Non-pigmented ciliary epithelial cell (primary cell): ENCODE data around the gene PAK2.
A peak's percentile ranks its signal among the peaks of the same experiment; 100 is the strongest.
"Not testable (repeated sequence)": the region's sequence is repeated elsewhere in the genome, so short reads cannot be mapped to it uniquely, and the experiment has no call there.

Source experiments
- DNase-seq: peaks from one replicate; pipeline ENCODE4 v3.0.0-alpha.2; 2010; ENCODE audit warnings: low read depth

Gene PAK2

DNA sequence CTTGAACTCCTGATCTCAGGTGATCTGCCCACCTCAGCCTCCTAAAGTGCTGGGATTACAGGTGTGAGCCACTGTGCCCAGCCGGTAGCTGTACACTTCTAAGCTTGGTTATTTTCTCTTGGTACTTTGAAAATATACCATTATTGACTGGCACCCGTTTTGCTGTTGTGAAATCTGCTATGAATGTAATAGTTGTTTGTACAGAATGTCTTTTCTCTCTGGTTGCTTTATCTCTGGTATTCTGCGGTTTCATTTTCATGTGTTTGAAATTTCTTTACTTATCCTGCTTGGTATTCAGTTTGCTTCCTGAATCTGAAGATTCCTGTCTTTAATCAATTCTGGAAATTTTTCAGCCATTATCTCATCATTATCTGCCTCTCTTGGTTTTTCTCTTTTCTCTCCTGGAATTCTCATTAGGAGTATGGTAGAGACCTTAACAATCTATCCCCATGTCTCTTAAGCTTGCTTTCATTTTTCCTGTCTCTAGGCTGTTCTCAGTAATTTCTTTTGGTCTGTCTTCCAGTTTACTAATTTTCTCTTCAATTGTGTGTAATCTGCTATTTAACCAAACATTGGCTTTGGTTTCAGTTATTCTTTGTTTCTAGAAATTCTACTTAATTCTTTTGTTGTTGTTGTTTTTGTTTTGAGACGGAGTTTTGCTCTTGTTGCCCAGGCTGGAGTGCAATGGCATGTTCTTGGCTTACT, 2.8 kb upstream of the PAK2 start:
- no peak for DNase-seq

DNA sequence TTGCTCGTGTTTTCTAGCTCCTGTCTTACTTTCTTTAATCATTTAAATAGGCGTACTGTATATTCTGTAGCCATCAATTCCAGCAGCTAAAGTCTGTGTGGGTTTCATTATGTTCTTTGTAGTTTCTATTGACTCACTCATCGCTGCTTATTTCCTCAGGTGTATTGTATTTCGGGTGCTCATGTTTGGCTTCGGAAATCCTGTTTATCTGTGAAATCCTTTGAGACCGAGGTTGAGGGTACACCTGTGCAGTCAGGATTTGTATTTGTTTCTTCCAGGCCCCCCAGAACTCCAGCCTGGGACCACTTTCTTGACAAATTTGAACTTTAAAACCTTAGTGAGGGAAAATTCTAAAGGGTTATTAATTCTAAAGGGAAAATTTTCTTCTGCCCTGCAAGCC, 2.0 kb upstream of the PAK2 start:
- DNase-seq, result no peak

DNA sequence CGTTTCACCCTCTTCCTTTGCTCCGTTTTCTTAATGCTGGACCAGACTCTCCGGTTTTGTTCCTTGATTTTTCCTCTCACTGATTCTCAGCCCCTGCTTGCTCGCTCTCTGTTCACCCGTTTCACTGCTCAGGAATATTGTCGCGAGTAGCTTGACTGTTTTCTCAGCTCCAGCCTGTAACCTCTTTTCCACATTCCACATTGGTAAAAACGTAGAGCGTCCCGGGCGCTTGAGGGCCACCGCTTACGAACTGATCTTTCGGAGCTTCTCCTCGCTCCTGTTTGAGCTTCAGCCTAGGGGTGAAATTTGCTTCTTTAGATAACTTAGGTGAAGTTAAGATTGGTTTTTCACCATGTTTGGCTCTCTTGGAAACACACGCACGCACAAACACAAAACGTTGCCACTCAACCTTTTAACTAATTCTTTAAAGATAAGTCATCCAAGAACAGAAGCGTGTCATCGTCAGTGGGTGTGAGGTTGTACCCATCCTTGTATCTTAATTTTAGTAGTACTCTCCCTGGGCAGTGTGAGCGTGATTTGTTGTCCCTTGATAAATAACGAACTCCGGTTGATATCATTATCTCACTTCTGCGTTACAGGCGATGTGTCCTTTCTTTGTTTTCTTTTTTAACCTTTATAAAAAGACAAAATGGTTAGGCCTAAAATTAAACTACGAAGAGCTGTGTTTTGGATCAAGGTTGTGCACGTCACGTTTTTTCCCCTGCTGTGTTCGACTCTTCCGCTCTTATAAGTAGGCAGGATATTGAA, 1.0 kb downstream of the PAK2 start:
- no peak for DNase-seq

DNA sequence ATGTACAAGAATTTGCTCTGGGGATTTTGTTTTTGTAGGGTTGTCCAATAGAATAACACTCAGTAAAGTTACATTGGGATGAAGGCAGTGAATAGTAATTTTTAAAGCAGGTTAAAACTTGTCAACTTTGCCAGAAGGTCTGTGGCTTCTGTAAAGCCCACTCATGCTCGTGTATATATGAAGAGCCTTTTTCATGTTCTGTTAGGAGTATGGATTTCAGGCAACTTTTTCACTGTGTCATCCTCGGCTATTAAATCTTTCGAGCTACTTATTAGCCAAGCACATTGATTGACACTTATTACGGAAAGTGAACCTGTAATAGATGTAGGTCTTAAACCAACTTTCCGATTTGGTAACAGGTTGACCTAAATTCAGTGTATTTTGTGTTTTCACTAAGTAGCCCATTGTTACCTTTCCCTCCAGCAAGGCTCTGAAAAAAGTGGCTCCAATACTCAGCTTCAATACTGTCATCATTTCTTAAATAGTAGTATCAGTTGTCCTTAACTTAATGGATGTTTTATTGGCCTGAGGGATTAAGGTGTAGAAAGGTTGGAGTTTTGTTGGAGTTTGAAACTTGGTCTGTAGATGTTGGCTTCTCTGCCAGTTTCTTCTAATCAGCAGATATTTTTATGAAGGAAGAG, 1.7 kb downstream of the PAK2 start:
- no peak for DNase-seq

DNA sequence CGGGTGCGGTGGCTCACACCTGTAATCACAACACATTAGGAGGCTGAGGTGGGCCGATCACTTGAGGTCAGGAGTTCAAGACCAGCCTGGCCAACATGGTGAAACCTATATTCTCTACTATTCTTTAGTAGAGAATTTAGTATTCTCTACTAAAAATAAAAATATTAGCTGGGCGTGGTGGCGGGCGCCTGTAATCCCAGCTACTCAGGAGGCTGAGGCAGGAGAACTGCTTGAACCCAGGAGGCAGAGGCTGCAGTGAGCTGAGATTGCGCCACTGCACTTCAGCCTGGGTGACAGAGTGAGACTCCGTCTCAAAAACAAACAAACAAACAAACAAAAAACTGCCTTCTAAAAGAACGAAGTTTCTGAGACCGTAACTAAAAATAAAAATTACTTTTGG, 3.9 kb downstream of the PAK2 start:
- DNase-seq, result not testable (repeated sequence)

DNA sequence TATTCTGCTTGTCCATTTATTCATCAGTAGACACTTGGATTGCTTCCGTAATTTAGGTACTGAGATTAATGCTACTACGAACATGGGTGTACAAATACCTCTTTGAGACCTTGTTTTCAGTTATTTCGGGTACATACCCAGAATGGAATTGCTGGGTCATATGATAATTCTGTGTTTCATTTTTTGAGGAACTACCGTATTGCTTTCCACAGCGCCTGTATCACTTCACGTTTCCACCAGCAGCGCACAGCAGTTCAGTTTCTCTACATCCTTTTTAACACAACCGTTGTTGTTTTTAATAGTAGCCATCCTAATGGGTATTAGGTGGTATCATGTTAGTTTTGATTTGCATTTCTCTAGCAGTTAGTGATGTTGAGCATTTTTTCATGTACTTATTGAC, 9.5 kb downstream of the PAK2 start:
- DNase-seq, result no peak

DNA sequence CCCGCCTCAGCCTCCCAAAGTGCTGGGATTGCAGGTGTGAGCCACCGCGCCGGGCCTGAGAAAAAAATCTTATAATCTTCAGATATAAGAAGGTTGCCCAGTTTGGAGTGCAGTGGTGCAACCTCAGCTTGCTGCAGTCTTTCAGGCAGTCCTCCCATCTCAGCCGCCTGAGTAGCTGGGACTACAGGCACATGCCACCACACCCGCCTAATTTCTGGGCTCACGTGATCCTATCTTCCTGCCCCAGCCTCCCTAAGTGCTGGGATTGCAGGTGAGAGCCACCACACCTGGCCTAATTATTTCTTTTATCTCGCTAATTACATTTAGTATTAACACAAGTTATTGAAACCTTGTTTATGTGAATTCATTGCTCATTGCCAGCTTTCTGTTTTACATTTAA, 13.5 kb downstream of the PAK2 start:
- no peak for DNase-seq

DNA sequence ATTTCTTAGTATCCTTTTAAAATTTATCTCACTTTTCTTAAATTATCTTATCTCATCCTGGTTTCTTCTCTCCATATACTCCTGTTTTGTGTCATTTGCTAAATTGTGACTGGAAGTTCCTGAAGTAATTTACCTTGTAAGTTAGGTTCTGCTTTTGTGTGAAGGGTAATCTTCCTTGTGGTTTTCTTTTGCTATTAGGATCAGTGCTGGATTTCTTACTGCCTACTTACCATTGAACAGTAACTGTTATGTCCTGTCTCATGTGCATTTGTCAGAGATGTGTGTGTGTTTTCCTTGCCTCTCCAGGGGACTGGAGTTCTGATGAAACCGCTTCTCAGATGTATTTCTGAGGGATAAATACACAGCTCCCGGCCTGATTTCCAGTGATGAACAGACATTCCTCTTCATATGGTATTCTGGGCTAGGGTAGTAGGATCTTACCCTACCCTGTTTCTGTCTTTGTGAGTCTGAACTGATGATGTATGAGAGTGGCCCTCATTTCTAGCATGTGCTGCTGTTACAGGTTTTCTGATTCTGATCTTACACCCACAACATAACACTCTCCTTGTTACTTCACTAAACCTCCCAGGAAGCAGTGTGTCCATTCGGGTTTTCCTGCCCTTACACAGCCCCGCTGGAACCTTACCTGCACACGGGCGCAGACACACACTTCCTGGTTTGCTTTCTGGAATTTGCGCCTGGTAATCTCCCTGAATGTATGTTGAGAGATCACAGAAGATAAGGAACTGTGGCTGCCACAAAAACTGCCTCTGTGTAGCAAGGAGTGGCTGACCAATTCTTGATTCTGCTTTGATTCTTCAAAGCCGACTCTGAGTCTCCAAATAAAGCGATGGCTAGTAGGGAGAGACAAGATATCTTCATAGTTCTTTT, 14.7 kb downstream of the PAK2 start:
- DNase-seq, result no peak

DNA sequence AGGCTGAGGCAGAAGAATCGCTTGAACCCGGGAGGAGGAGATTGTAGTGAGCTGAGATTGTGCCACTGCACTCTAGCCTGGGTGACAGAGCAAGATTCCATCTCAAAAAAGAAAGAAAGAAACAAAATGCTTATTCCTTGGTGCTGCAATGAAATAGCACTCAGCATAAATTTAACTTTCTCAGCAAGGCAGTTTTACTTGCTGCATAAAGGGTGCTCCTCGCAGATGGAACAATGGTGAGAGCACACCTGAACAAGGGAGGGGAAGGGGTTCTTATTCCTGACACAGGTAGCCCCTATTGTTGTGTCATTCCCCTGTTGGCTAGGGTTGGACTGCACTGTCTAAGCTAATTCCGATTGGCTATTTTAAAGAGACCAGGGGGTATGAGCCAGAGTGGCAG, 17.1 kb downstream of the PAK2 start:
- DNase-seq, result no peak

DNA sequence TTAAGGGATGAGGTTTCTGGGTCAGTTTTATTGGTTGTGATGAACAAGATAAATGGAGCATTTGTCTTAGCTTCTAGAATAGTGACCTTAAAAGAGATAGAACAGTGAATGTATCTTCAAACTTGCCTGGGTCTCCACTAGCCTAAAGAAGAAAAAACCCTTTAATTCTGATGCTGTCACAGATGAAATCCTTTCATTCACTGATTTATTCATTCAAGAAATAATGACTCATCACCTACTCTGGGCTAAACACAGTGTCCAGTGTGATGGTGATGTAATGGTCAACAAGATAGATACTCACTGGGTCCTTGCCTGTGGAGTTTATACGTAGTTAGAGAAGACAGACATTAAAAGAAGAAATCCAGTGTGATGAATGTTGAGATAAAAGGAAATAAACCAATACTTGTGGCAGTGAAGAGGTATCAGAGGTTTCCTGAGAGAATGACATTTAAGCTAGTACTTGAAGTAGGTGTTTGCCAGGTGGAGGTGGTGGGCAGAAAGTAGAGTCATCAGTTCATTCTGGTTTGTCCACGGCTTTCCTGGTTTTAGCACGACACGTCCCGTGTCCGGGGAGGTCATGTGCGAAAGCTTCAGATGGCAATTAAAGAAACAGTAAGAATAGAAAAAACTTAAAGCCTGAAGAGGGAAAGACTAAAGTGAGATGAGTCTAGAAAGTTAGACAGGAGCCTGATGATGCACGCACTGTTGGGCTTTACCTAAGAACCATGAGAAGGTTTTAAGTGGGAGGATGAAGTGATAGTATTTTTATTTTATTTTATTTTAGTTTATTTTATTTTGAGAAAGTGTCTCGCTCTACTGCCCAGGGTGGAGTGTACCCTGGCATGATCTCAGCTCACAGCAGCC, 18.5 kb downstream of the PAK2 start:
- DNase-seq, result no peak

DNA sequence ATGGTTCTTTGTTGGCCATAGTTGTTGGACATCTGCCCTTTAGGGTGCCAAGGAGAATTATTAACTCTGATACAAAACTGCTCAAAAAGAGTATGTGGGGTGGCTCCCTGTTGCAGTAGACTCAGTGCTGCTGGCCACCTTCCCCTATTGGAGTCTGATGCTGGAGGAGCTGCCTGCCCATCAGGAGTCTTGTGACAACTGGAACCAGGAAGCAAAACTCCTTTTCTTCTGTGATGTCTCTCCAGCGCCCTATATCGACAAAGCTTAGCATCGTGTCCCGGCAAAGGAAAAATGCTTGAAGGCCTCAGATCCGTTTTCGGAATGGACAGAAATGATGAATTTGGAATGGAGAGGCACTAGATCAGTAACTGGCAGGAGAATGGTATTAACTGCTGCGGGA, 23.5 kb downstream of the PAK2 start:
- no peak for DNase-seq

DNA sequence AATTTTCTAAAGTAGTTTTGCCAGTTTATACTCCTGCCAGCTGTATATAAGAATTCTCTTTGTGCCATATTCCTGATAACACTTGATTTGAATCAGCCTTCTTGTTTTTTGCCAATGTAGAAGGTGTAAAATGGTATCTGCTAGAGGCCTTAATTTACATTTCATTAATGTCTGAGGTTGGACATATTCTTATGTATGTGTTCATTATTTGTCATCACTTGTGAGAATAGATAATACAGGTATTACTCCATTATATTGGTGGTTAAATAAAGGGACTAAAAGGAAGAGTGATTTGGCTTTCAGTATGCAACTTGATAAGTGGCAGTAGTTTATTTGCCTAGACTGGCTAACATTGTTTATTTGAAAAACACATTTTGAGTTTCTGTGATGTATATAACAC, 25.8 kb downstream of the PAK2 start:
- no peak for DNase-seq

DNA sequence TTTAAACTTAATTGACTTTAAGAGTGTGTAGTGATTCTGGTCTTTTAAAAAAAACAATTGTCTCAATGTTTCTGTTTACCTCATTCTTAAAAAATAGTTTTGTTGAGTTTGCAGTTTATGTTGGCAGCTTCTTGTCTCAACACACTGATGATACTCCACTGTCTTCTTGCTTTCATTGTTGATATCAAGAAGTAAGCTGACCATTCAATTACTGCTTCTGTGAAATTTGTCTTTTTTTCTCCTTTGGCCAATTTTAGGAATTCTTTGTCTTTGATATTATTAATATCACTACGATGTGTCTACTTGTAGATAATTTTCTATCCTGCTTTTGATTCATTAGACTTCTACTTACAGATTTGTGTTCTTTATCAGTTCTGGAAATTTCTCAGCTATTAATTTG, 31.4 kb downstream of the PAK2 start:
- no peak for DNase-seq

DNA sequence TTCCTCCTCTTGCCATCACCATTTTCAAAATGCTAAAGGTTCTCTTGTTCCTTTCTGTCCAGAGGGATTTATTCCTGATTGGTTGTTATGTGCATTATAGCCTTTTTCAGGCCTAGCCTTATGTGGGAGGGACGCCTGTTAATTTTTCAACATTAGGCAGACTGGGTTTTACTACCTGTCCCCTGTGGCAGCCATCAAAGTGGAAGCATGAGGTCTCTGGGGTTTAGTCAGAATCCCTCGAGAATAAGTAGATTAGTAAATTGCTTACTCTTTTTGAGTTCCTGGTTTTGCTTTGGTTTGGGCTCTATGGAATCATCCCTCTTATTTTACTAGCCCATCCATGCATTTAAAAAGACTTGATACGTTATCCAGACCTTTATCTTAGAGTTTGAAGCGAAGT, 32.4 kb downstream of the PAK2 start:
- DNase-seq, result no peak

DNA sequence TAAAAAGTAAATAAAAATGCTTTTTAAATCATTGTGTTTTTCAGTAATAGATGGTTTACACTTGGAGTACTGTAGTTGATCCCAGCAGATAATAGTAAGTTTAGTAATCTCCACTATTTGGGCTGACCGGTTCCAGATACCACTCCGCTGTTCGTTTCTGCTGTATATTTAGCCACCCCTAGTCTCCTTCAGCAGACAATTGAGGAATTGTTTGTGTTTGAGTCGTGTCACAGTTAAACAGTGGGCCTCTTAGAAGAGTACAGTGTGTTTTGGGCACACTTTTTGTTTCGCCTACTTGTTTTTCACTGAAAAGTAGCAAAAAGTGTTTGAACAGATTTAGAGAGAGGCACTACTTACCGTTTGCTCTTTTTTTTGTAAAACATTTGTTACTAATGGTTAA, 33.2 kb downstream of the PAK2 start:
- DNase-seq, result no peak

DNA sequence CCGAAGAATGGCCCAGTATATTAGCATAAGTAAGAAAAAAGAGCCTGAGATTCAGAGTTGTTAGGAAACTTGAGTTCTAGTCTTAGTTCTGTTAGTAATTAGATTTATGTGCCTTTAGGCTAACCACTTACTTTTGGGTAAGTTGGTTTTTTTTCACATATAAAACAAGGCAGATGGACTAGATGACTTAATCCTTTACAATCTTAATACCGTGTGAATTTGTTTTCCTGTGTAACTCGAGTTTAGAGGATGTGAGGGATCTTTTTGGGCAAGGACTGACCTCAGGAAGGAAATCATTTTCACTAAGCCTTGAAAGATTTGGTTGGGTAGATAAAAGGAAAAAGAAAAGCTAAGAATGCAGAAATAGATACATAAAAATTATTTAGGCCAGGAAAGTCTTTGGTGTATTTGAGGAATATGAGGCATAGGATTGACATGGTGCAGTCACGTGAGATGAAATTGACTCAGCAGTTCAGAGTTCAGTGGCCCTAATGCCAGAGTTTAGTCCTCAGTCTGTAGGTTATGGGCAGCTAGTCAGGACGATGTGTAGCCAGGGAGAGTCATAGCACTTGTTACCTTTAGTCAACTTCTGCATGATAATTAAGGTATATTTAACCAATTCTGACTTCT, 34.6 kb downstream of the PAK2 start:
- DNase-seq, result no peak

DNA sequence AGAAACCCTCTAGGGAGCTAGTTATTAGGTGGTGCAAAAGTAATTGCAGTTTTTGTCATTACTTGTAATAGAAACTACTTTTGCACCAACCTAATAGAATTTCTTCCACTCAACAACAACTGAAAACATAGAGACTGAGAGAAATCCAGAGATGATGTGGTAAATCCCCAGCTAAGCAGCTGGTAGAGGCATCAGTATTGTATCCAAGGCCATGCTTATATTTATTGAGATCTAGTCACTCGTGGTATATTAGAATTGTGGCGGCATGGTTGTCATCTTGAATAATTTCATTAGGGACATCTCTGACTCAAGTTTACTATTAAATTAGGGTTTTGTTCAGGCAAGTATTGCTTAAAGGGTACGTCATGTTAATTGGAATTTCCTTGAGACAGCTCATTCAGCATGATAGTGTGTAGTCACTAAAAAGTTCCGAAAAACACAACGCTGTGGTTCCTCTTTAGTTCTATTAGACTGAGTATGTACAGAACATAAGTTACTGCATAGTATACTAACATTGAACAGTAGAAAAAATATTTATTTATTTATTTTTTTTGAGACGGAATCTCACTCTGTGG, 35.3 kb downstream of the PAK2 start:
- DNase-seq, result no peak

DNA sequence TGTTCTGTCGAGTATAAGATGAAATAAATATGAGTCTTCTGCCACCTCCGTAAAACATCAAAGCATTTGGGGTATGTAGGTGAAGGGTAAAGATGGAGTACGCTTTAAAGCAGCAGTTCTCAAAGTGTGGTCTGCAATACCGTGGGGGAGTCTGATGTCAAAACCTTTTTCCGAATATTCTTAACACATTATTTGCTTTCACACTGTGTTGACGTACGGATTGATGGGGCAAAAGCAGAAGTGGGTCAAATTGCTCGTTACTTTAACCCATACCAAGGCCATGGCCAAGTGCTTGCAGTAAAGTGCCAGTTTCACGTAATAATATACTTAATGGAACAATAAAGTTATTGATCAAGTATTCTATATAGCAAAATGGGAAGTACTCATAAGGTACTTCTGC, 36.3 kb downstream of the PAK2 start:
- no peak for DNase-seq

DNA sequence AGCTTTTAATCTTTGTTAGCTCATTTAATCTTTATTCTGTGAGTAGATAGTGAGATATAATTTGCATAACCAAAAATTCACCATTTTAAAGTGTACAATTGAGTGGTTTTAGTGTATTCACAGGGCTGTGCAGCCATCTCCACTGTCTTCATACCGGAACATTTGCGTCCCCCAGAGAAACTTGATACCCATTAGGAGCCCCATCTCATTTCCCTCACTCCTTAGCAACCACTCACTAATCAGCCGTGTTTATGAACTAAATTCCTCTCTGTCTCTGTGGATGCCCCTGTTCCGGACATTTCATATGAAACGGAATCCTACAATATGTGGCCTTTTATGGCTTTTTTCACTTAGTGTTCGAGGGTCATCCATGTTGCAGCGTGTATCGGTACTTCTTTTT, 38.2 kb downstream of the PAK2 start:
- DNase-seq, result no peak

DNA sequence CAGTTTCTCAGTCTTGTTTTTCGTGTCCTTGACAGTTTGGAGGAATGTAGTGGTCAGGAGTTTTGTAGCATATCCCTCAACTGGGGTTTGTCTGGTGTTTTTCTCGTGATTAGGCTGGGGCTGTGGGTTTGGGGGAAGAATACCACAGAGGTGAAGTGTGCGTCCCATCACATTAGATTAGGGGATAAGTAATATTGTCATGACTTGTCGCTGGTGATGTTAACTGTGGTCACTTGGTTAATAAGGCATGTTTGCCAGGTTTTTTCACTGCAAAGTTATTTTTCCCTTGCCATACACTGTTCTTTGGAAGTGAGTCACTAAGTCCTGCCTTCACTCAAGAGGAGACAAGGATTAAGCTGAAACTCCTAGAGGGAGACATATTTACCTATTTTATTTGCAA, 39.1 kb downstream of the PAK2 start:
- DNase-seq, result peak; percentile 71

DNA sequence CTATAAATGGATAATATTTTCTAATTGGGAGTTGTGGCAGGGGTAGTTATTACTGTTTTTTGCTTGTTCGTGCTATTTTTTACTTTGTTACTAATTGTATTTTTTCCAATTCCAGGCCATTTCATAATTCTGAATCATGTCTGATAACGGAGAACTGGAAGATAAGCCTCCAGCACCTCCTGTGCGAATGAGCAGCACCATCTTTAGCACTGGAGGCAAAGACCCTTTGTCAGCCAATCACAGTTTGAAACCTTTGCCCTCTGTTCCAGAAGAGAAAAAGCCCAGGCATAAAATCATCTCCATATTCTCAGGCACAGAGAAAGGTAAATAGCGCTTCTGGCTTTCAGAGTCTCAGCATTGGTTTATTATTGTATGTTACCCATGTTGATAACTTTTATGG, 42.9 kb downstream of the PAK2 start:
- DNase-seq, result no peak
